GM12878 (cell line): ENCODE measurements around the gene ARHGAP45. TPM values are rescaled to one million over a fixed set of nuclear protein-coding genes. Genes with fewer than 3 reads are reported as not detected.

ENCODE experiments used
- ATAC-seq: fragments of 200-7000 bp; cut with Tn5 transposase; 3 replicates; pipeline ENCODE4 v1.9.1; 2020; ENCODE audit warnings: mild to moderate bottlenecking, moderate library complexity
- BruUV-seq: library from RNA; stranded (reverse); fragments of 400-500 nt; replicated peaks from 2 replicates; lab custom pipeline; 2021; lab: Mats Ljungman, UMichigan
- CTCF ChIA-PET: fragments of 300-600 bp; sonication (Branson Sonifier 250); formaldehyde crosslinking; extraction: SDS; loops from one replicate; lab custom pipeline; 2021; ENCODE audit warnings: inconsistent platforms; lab: Yijun Ruan, JAX
- POLR2A ChIA-PET: fragments of 350-600 bp; formaldehyde crosslinking; extraction: SDS; loops from one replicate; lab custom pipeline; 2021; ENCODE audit warnings: inconsistent platforms; lab: Charles Lee
- RAD21 ChIA-PET: fragments of 300-600 bp; sonication (Branson Sonifier 250); formaldehyde crosslinking; loops from one replicate; lab custom pipeline; 2023; ENCODE audit warnings: antibody characterized with exemption; ENCODE audit not compliant: unreplicated experiment; lab: Charles Lee
- SMC1A ChIA-PET: fragments of 300-600 bp; sonication (Branson Sonifier 250); formaldehyde crosslinking; loops from one replicate; lab custom pipeline; 2023; ENCODE audit not compliant: unreplicated experiment, uncharacterized antibody; lab: Charles Lee
- DNase-seq: peaks from one replicate; pipeline ENCODE4 v3.0.0-alpha.2; 2011; ENCODE audit warnings: low read depth, low spot score
- FAIRE-seq: peaks from 3 replicates; lab custom pipeline; 2011; peaks lifted over from hg19 to GRCh38; lab: Jason Lieb, UNC
- H2AFZ ChIP-seq: 2 replicates; pipeline ENCODE4 v1.6.0; 2011; ENCODE audit warnings: low read depth, low read length, control low read depth; ENCODE audit not compliant: control insufficient read depth
- H3K27ac ChIP-seq: 2 replicates; pipeline ENCODE4 v1.5.1; 2011; ENCODE audit warnings: control low read depth; ENCODE audit not compliant: control insufficient read depth, insufficient read depth
- H3K27me3 ChIP-seq, 2 experiments: replicated peaks in 1 of 2; 2 replicates each; pipeline versions ENCODE4 v1.6.0 to v1.6.1; 2011; ENCODE audit warnings: low read length in 1 of 2; ENCODE audit not compliant: control insufficient read depth in 2 of 2, insufficient read depth in 2 of 2
- H3K36me3 ChIP-seq, 2 experiments: 2 replicates each; pipeline ENCODE4 v1.5.1; 2011; ENCODE audit warnings: low read length in 1 of 2; ENCODE audit not compliant: control insufficient read depth in 2 of 2, insufficient read depth in 2 of 2
- H3K4me1 ChIP-seq: 2 replicates; pipeline ENCODE4 v1.6.1; 2011; ENCODE audit warnings: mild to moderate bottlenecking, low read length, moderate library complexity, mixed read lengths; ENCODE audit not compliant: control insufficient read depth, insufficient read depth
- H3K4me2 ChIP-seq: 2 replicates; pipeline ENCODE4 v1.6.0; 2011; ENCODE audit warnings: control low read depth; ENCODE audit not compliant: control insufficient read depth, insufficient read depth
- H3K4me3 ChIP-seq: fragments of 200-600 bp; sonication (generic); 2 replicates; pipeline ENCODE4 v1.5.1; 2016
- H3K79me2 ChIP-seq: 2 replicates; pipeline ENCODE4 v1.6.0; 2011; ENCODE audit warnings: low read length; ENCODE audit not compliant: control insufficient read depth, insufficient read depth
- H3K9ac ChIP-seq: 2 replicates; pipeline ENCODE4 v1.8.0; 2011; ENCODE audit warnings: low read length, control low read depth, mixed read lengths; ENCODE audit not compliant: control insufficient read depth, insufficient read depth
- H3K9me3 ChIP-seq: replicated peaks from 3 replicates; pipeline ENCODE4 v1.5.1; 2011; ENCODE audit warnings: mild to moderate bottlenecking, low read length; ENCODE audit not compliant: control insufficient read depth, insufficient read depth
- H4K20me1 ChIP-seq: 2 replicates; pipeline ENCODE4 v1.6.0; 2011; ENCODE audit not compliant: control insufficient read depth, insufficient read depth
- CEBPB ChIP-seq, 2 experiments: fragments of 150-350 bp in 1 of 2; IDR thresholded peaks; 2 replicates each; pipeline ENCODE4 v1.6.1; 2012 to 2014; ENCODE audit warnings: low read depth in 2 of 2, low read length in 2 of 2, borderline replicate concordance in 1 of 2, inconsistent platforms in 1 of 2
- GABPA ChIP-seq: IDR thresholded peaks from 2 replicates; pipeline ENCODE4 v1.6.1; 2014; ENCODE audit warnings: antibody characterized with exemption, low read depth, mild to moderate bottlenecking, inconsistent platforms
- KDM1A ChIP-seq: fragments of 200-600 bp; sonication (generic); IDR thresholded peaks from 2 replicates; pipeline ENCODE4 v1.6.1; 2016; ENCODE audit warnings: borderline replicate concordance
- RAD21 ChIP-seq: IDR thresholded peaks from 2 replicates; pipeline ENCODE4 v1.6.1; 2011; ENCODE audit warnings: mild to moderate bottlenecking, low read depth, low read length, moderate library complexity; ENCODE audit not compliant: insufficient read depth
- SIN3A ChIP-seq: IDR thresholded peaks from 2 replicates; pipeline ENCODE4 v1.6.1; 2012; ENCODE audit warnings: low read depth, low read length, improper control_type of control experiment
- TAF1 ChIP-seq: IDR thresholded peaks from 2 replicates; pipeline ENCODE4 v1.6.1; 2011; ENCODE audit warnings: mild to moderate bottlenecking, low read depth, low read length, borderline replicate concordance
- ZNF24 ChIP-seq: fragments of 450-650 bp; IDR thresholded peaks from 2 replicates; pipeline ENCODE4 v1.6.1; 2017; ENCODE audit warnings: antibody characterized with exemption, mild to moderate bottlenecking
- WGBS: methylation state at CpG from one replicate; pipeline ENCODE4 v1.1.6; 2016; ENCODE audit warnings: low lambda C conversion rate; ENCODE audit not compliant: insufficient replicate concordance, insufficient coverage; ENCODE audit errors: missing lambda C conversion rate; 5-methylcytosine and 5-hydroxymethylcytosine counted together
- in situ Hi-C: fragments of 300-500 bp; cut with MboI; formaldehyde crosslinking; loops from 9 replicates; pipeline ENCODE4 v1.14.3; 2018; ENCODE audit warnings: mixed read lengths
- intact Hi-C: fragments of 100-400 bp; cut with micrococcal nuclease; formaldehyde crosslinking; loops from one replicate; pipeline ENCODE4 v1.14.2; 2022; ENCODE audit not compliant: unreplicated experiment
- polyA plus RNA-seq, 11 experiments: library from polyadenylated mRNA; depleted of rRNA in 4 of 11; unstranded in 6 of 11; stranded (reverse) in 5 of 11; fragments of >200 nt; fragmentation: Nextera tagmentation in 4 of 11; fragmentation: Illumina TruSeq in 1 of 11; extraction: Ambion mirVana in 4 of 11; extraction: Trizol in 1 of 11; gene quantifications; 1 replicate in 1 of 11; 2 replicates in 10 of 11; pipeline versions ENCODE4 v1.2.1 to v1.2.3, GENCODE V29; 2011 to 2016; ENCODE audit warnings: inconsistent platforms in 2 of 11, missing spikeins in 2 of 11, low read depth in 1 of 11
- total RNA-seq, 4 experiments: library from RNA; depleted of rRNA in 3 of 4; stranded (reverse); fragments of >200 nt in 3 of 4; fragmentation: Illumina TruSeq in 1 of 4; extraction: Trizol in 1 of 4; gene quantifications; 2 replicates each; pipeline versions ENCODE4 v1.2.1 to v1.2.3, GENCODE V29; 2013 to 2021

ARHGAP45 gene
- total and polyA plus RNA-seq, 10 of the 15 experiments (the other 5 are each of a cell fraction or from before 2014, with no cell fraction given): 1.4 to 151 (median 59.9) TPM

DNA sequence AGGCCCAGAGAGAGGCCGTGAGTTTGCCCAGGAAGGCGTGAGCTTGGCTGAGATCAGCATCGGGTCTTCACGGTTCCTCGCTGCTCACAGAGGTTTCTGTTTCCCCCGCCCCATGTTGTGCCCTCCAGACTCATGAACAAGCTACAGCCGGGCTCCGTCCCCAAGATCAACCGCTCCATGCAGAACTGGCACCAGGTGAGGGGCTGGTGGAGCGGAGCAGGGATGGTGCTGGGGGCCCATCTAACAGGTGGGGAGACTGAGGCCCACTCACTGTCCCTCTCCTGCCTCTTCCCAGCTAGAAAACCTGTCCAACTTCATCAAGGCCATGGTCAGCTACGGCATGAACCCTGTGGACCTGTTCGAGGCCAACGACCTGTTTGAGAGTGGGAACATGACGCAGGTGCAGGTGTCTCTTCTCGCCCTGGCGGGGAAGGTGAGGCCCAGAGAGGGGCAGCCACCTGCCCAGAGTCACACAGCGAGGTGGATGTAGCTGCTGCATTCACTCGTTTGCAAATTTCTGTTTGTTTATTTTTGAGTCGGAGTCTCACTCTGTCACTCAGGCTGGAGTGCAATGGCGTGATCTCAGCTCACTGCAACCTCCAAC is 34.6 kb upstream of the ARHGAP45 start:
- CTCF ChIA-PET: no interaction called here
- POLR2A ChIA-PET: interaction anchor here (1.2 kb wide), 1 partner anchor 9 kb away, joined by 4 read pairs; no protein-coding TSS in a partner anchor
- WGBS: 88% methylated on average over 20 of the region's 20 CpGs
- Histone ChIP-seq H3K27me3 (no peaks in the 10 kb centered on the region), H3K9me3 (no peaks in the 10 kb centered on the region; the same call in 2 of the 3 replicates), H3K36me3 (peaks cover 15 to 22% of the 10 kb centered on the region in 2 experiments), H3K27ac (no peak overlapping the region), H2AFZ (no peak overlapping the region), H3K4me2 (no peak overlapping the region), H3K79me2 (peaks cover 38% of the 10 kb centered on the region), H3K9ac (no peak overlapping the region), H3K4me1 (peaks cover 16% of the 10 kb centered on the region), H4K20me1 (0 out of 2 replicates have a peak, but pooled peaks cover 4% of the 10 kb centered on the region), H3K4me3 (no peak overlapping the region)
- intact Hi-C loops (no loop called here), in situ Hi-C loops (no loop called here)
- RAD21 ChIA-PET: no interaction called here
- FAIRE-seq: no peak
- no TSS peak for BruUV-seq
- TF ChIP-seq KDM1A: no peak
- no peak for TF ChIP-seq RAD21
- no peak for TF ChIP-seq TAF1
- TF ChIP-seq ZNF24: no peak
- TF ChIP-seq CEBPB (IDR thresholded peaks at IDR 0.05; ENCODE audit: borderline replicate concordance in 1 of 2, low read depth in 2 of 2, low read length in 2 of 2): no peak
- no peak for TF ChIP-seq SIN3A
- no peak for TF ChIP-seq GABPA
- no peak for ATAC-seq
- no peak for DNase-seq
- SMC1A ChIA-PET: interaction anchor here (1.7 kb wide), 1 partner anchor 13 kb away, joined by 4 read pairs; no protein-coding TSS in a partner anchor
